Measurements from ENCODE around the gene TPCN2.

Gene TPCN2

GRCh38 chr11:69167916-69168691, 119.4 kb downstream of the TPCN2 start:
- DNase-seq = no peak

GRCh38 chr11:69169479-69169878, 120.7 kb downstream of the TPCN2 start:
- no peak for DNase-seq

GRCh38 chr11:69170704-69171103, 122.0 kb downstream of the TPCN2 start:
- DNase-seq = no peak

DNA sequence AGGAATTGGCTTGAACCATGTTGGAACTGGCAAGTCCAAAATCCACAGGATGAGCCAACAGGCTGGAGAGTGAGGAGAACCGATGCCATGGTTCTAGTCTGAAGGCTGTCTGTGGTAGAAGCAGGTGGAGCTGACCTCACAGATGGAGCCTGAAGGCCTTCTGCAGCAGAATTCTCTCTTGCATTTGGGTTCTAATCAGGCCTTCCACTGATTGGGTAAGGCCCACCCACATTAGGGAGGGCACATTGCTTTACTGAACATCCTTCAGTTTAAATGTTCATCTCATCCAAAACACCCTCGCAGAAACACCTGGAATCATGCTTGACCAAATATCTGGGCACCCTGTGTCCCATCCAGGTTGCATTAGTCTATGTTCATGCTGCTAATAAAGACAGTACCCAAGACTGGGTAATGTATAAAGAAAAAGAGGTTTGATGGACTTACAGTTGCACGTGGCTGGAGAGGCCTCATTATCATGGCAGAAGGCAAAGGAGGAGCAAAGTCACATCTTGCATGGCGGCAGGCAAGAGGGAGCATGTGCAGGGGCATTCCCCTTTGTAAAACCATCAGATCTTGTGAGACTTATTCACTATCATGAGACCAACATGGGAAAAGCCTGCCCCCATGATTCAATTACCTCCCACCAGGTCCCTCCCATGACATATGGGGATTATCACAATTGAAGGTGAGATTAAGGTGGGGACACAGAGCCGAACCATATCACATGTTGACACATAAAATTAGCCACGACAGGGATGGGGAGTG, 122.9 kb downstream of the TPCN2 start:
- no peak for DNase-seq

DNA sequence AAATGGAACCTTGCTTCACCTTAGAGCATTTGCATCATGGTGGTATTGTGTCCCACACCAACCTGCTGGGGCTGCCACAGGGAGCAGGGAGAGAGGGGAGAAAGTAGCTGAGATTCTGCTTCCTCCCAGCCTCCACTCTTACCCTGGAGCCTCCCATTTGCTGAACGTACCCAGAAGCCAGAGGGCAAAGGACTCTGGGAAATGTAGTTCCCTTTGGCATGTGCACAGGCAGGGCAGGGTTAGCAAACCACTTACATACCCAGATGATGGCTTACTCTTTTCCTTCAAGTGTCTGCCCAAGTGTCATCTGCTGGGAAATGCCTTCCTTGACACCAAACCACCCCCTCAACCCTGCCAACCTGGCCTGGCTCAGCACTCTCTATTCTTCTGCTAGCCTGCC, 123.9 kb downstream of the TPCN2 start:
- DNase-seq = no peak

DNA sequence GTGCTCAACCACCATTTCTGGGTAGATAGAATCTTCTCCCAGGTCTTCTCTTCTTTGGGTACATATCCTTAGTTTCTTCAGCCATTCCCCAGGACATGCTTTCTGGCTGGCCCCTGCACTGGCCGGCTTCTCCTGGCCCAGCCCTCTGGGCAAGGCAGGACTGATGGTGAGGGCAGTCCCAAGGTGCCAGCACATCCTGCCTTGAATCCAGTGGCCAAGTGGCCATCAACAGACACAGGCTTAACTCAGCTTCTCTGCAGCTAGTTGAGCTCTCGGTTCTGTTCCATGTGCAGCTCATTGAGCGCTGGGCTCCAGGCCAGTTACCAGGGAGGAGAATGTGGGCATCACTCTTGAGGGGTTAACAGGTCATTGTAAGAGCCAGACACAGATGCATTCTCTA, 124.6 kb downstream of the TPCN2 start:
- DNase-seq = no peak

DNA sequence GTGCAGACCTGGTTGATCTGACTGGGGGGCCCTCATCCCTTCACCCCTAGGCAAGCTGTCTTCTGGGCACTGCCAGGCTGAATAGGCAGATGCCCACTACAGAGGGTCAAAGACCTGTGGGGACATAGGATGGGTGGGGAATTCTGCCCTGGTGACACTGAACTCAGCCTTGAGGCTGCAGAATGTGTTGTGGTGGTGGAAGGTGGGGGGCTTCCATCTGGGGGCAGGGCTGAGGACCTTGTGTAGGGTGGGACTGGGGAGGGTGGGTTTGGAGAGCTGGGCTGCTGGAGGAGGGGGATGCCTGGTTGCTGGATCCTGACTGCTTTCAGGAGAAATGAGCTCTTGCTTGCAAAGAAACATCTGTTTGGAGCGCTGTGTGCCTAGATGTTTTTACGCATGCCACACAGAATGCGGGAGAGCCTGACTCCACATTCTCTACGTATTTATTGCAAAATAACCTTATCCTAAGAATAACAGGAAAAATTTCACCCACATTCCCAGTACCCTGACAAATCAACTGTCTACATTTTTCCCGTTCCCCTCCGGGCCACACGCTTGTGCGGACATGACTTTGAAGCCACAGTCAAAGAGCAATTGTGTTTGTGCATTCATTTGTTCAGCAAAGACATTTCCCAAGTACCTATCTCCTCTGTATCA, 125.3 kb downstream of the TPCN2 start:
- no peak for DNase-seq

- no peak for DNase-seq
Measured at GRCh38 chr11:69174841-69175240, 126.1 kb downstream of the TPCN2 start.

DNA sequence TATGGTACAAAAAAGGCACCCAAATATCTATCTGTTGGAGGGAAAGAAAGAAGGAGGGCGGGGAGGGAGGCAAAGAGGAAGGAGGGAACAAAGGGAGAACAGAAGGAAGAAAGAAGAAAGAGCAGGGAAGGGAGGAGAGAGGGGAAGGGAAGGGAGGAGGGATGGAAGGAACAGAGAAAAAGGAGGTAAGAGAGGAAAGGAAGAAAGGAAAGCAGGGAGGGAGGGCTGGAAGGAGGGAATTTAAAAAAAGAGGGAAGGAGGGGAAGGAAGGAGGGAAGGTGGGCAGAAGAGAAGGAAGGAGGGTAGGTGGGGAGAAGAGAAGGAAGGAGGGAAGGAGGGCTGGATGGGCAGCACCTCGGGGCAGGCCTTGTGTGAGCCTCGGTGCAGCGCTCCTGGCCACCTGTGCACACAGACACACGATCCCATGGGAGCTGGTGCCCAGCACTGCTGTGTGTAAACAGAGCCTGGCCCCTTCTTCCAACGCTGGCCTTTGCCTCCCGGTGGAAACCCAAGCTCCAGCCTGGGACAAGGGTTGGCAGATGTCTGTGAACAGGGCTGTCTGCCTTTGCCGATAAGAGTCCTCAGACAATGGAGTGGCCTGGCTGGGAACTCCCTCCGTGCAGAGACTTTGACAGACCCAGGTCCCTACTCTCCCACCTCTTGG, 130.2 kb downstream of the TPCN2 start:
- no peak for DNase-seq

DNA sequence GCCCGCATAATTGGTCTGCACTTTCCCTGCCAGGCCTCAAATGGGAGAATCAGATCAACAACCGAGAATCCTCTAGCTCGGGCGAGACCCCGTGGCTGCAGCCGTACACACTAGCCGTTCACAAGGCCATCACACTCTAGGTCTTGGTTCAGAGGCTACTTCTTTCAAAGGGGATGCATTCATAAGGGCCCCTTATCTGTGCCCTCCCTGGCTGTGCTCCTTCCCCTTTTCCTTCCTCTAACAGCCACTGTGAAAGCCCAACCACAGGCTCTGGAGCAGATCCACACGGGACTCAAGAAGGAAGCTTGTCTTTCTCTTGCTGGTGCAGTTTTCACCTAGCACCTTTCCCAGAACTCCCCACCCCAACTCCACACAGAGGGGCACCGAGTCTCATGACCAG, 131.5 kb downstream of the TPCN2 start:
- no peak for DNase-seq

GRCh38 chr11:69180726-69181125, 132.0 kb downstream of the TPCN2 start:
- DNase-seq = no peak

- DNase-seq = no peak
Measured at GRCh38 chr11:69183613-69184012, 134.9 kb downstream of the TPCN2 start.
